DND-41 (cell line): Measurements from ENCODE around the gene CLDN24.

Experiments used
- ATAC-seq: fragments of 200-7000 bp; cut with Tn5 transposase; 3 replicates; pipeline ENCODE4 v1.9.1; 2021; ENCODE audit warnings: low read depth; ENCODE audit not compliant: insufficient read depth
- DNase-seq: peaks from one replicate; pipeline ENCODE4 v3.0.0-alpha.2; 2020
- H2AFZ ChIP-seq: 2 replicates; pipeline ENCODE4 v1.6.0; 2012; ENCODE audit warnings: low read depth, low read length
- H3K27ac ChIP-seq: 2 replicates; pipeline ENCODE4 v1.5.1; 2012; ENCODE audit warnings: low read length, inconsistent platforms
- H3K27me3 ChIP-seq: fragments of 200-600 bp; sonication (generic); 2 replicates; pipeline ENCODE4 v1.6.0; 2012; ENCODE audit warnings: low read length, mild to moderate bottlenecking, inconsistent platforms; ENCODE audit not compliant: insufficient read depth, poor library complexity
- H3K36me3 ChIP-seq: 2 replicates; pipeline ENCODE4 v1.5.1; 2012; ENCODE audit warnings: low read length, inconsistent platforms; ENCODE audit not compliant: insufficient read depth
- H3K4me1 ChIP-seq: 2 replicates; pipeline ENCODE4 v1.5.1; 2012; ENCODE audit warnings: mild to moderate bottlenecking, low read length; ENCODE audit not compliant: insufficient read depth
- H3K4me2 ChIP-seq: 2 replicates; pipeline ENCODE4 v1.6.0; 2012; ENCODE audit warnings: mild to moderate bottlenecking, moderate library complexity, low read length, inconsistent platforms; ENCODE audit not compliant: insufficient read depth
- H3K4me3 ChIP-seq, 2 experiments: fragments of 200-600 bp in 1 of 2; shearing (Covaris generic) in 1 of 2; 2 replicates each; pipeline ENCODE4 v1.5.1; 2012 to 2016; ENCODE audit warnings: inconsistent platforms in 2 of 2, low read length in 2 of 2, mild to moderate bottlenecking in 2 of 2, low read depth in 1 of 2, moderate library complexity in 1 of 2
- H3K79me2 ChIP-seq: 2 replicates; pipeline ENCODE4 v1.6.0; 2012; ENCODE audit warnings: low read length, inconsistent platforms; ENCODE audit not compliant: insufficient read depth
- H3K9ac ChIP-seq: 2 replicates; pipeline ENCODE4 v1.6.0; 2012; ENCODE audit warnings: low read depth, mild to moderate bottlenecking, inconsistent platforms, low read length, moderate library complexity
- H3K9me3 ChIP-seq: 2 replicates; pipeline ENCODE4 v1.5.1; 2012; ENCODE audit warnings: low read length, moderate library complexity, mild to moderate bottlenecking, inconsistent platforms; ENCODE audit not compliant: insufficient read depth, severe bottlenecking
- H4K20me1 ChIP-seq: 2 replicates; pipeline ENCODE4 v1.6.0; 2012; ENCODE audit warnings: low read length; ENCODE audit not compliant: insufficient read depth
- CTCF ChIP-seq: IDR thresholded peaks from 2 replicates; pipeline ENCODE4 v1.5.1; 2012; ENCODE audit warnings: borderline replicate concordance, low read length, moderate library complexity, mild to moderate bottlenecking; ENCODE audit not compliant: poor library complexity, severe bottlenecking; ENCODE audit errors: extremely low read depth
- EZH2 ChIP-seq: IDR thresholded peaks from 3 replicates; pipeline ENCODE4 v1.6.1; 2012; ENCODE audit warnings: borderline replicate concordance, low read depth, mild to moderate bottlenecking, moderate library complexity, low read length, inconsistent platforms; ENCODE audit not compliant: severe bottlenecking

The CLDN24 gene

DNA sequence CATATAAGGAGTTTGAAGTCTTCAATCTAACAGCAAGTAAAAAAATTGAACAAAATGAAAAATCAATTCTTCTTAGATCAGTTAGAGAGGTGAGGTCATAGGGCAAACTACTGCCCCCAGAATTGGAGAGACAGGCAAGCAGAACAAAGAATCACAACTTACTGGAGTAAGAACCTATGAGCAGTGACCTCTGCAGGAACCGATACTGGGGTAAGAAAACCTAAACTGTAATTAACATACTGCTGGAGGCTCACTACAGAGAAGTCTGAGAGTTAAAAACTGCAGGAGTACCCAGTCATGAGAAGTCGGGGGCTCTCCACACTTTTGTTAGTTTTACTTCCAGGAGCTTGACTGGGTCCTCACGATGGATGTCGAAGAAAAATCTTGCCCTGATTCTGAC lies 18.2 kb downstream of the CLDN24 start:
- Histone ChIP-seq H3K27ac (no peak overlapping the region), H3K27me3 (no peaks in the 10 kb centered on the region), H3K4me1 (no peaks in the 10 kb centered on the region), H3K4me3 (no peak overlapping the region), H3K9me3 (no peaks in the 10 kb centered on the region), H2AFZ (no peak overlapping the region), H4K20me1 (no peaks in the 10 kb centered on the region), H3K4me2 (no peak overlapping the region), H3K9ac (no peak overlapping the region), H3K36me3 (no peaks in the 10 kb centered on the region), H3K79me2 (no peaks in the 10 kb centered on the region)
- TF ChIP-seq EZH2 = no peak
- no peak for TF ChIP-seq CTCF
- ATAC-seq (no peak), DNase-seq (no peak)

DNA sequence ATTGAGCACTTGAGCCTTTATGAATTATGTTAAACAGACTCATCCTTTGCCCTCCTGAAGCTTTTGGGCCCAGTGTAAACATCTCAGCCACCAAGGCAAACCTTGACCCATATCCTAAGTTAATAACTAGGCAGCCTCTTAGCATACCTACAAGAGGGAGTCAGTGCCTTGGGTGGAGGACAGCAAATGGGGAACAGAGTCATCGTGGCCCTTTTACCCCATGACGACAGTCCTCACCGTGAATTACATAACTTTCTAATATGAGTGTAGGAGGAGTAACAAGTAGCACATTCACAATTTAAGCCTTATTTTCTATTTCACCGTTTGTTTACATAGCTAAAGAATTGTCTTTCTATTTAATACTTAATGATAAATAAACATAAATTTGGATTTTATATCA lies 18.9 kb downstream of the CLDN24 start:
- Histone ChIP-seq H3K36me3 (no peaks in the 10 kb centered on the region), H3K27me3 (no peaks in the 10 kb centered on the region), H3K27ac (no peak overlapping the region), H2AFZ (no peak overlapping the region), H3K79me2 (no peaks in the 10 kb centered on the region), H4K20me1 (no peaks in the 10 kb centered on the region), H3K4me3 (no peak overlapping the region), H3K9ac (no peak overlapping the region), H3K4me2 (no peak overlapping the region), H3K4me1 (no peaks in the 10 kb centered on the region), H3K9me3 (no peaks in the 10 kb centered on the region)
- ATAC-seq (no peak), DNase-seq (no peak)
- TF ChIP-seq EZH2 = no peak
- no peak for TF ChIP-seq CTCF

- H3K9ac ChIP-seq = no peak overlapping the region
- no peak overlapping the region for H3K4me3 ChIP-seq
- no peaks in the 10 kb centered on the region for H4K20me1 ChIP-seq
- ATAC-seq = no peak
- DNase-seq = no peak
- TF ChIP-seq CTCF (no peak), EZH2 (no peak)
- no peaks in the 10 kb centered on the region for H3K79me2 ChIP-seq
- H3K4me2 ChIP-seq = no peak overlapping the region
- no peaks in the 10 kb centered on the region for H3K9me3 ChIP-seq
- no peak overlapping the region for H3K27ac ChIP-seq
- no peaks in the 10 kb centered on the region for H3K36me3 ChIP-seq
- no peak overlapping the region for H2AFZ ChIP-seq
- H3K27me3 ChIP-seq = no peaks in the 10 kb centered on the region
- no peaks in the 10 kb centered on the region for H3K4me1 ChIP-seq
Measured at GRCh38 chr4:183300655-183301054, 21.6 kb downstream of the CLDN24 start.

GRCh38 chr4:183300070-183300469 lies 22.2 kb downstream of the CLDN24 start:
- H3K27ac ChIP-seq = no peak overlapping the region
- DNase-seq (no peak), ATAC-seq (no peak)
- no peaks in the 10 kb centered on the region for H4K20me1 ChIP-seq
- H3K9ac ChIP-seq = no peak overlapping the region
- no peaks in the 10 kb centered on the region for H3K9me3 ChIP-seq
- no peaks in the 10 kb centered on the region for H3K27me3 ChIP-seq
- no peak overlapping the region for H3K4me3 ChIP-seq
- H2AFZ ChIP-seq = no peak overlapping the region
- no peaks in the 10 kb centered on the region for H3K36me3 ChIP-seq
- no peaks in the 10 kb centered on the region for H3K79me2 ChIP-seq
- no peak for TF ChIP-seq EZH2
- TF ChIP-seq CTCF = no peak
- H3K4me1 ChIP-seq = no peaks in the 10 kb centered on the region
- no peak overlapping the region for H3K4me2 ChIP-seq
